HG02678 (cell line): ENCODE measurements around the gene HK1.
A peak's percentile ranks its signal among the peaks of the same experiment; 100 is the strongest.

ENCODE experiments used
- ATAC-seq: cut with Tn5 transposase; IDR thresholded peaks from one replicate; pipeline ENCODE4 v1.9.1; 2021; ENCODE audit warnings: mild to moderate bottlenecking, moderate library complexity; ENCODE audit not compliant: unreplicated experiment

The HK1 gene

GRCh38 chr10:69372126-69372980, 94.1 kb downstream of the HK1 start:
- no peak for ATAC-seq

GRCh38 chr10:69374242-69374641, 95.9 kb downstream of the HK1 start:
- no peak for ATAC-seq

- no peak for ATAC-seq
These were observed 96.6 kb downstream of the HK1 start for GRCh38 chr10:69374931-69375306.

- ATAC-seq: no peak
These were observed 97.2 kb downstream of the HK1 start for GRCh38 chr10:69375307-69376151.

- ATAC-seq: no peak
These were observed 98.4 kb downstream of the HK1 start for GRCh38 chr10:69376662-69377061.

- ATAC-seq: no peak
These were observed 98.9 kb downstream of the HK1 start for GRCh38 chr10:69377191-69377590.

- no peak for ATAC-seq
These were observed 99.6 kb downstream of the HK1 start for GRCh38 chr10:69377933-69378332.

- ATAC-seq: no peak
These were observed 101.5 kb downstream of the HK1 start for GRCh38 chr10:69379800-69380199.

- ATAC-seq: no peak
These were observed 104.3 kb downstream of the HK1 start for GRCh38 chr10:69382382-69383117.

- no peak for ATAC-seq
These were observed 105.3 kb downstream of the HK1 start for GRCh38 chr10:69383558-69383957.

- no peak for ATAC-seq
These were observed 106.0 kb downstream of the HK1 start for GRCh38 chr10:69384320-69384719.

- ATAC-seq: no peak
These were observed 107.4 kb downstream of the HK1 start for GRCh38 chr10:69385454-69386350.

- ATAC-seq: no peak
These were observed 109.2 kb downstream of the HK1 start for GRCh38 chr10:69387500-69387899.

GRCh38 chr10:69388488-69388887, 110.2 kb downstream of the HK1 start:
- no peak for ATAC-seq

GRCh38 chr10:69389827-69390490, 111.7 kb downstream of the HK1 start:
- ATAC-seq: no peak

GRCh38 chr10:69391158-69391557, 112.9 kb downstream of the HK1 start:
- no peak for ATAC-seq

GRCh38 chr10:69392481-69393000, 114.2 kb downstream of the HK1 start:
- peak; percentile 88 for ATAC-seq

- ATAC-seq: no peak
These were observed 115.7 kb downstream of the HK1 start for GRCh38 chr10:69394020-69394419.

GRCh38 chr10:69397972-69398371, 119.7 kb downstream of the HK1 start:
- ATAC-seq: no peak

GRCh38 chr10:69398466-69398865, 120.2 kb downstream of the HK1 start:
- no peak for ATAC-seq
